ENCODE results near the gene CDKN2B. TPM values are rescaled to one million over a fixed set of nuclear protein-coding genes. Genes with fewer than 3 reads are reported as not detected.

The CDKN2B gene
- total and polyA plus RNA-seq, 7 donors, result 1.7 to 12.3 (median 7.2) TPM

DNA sequence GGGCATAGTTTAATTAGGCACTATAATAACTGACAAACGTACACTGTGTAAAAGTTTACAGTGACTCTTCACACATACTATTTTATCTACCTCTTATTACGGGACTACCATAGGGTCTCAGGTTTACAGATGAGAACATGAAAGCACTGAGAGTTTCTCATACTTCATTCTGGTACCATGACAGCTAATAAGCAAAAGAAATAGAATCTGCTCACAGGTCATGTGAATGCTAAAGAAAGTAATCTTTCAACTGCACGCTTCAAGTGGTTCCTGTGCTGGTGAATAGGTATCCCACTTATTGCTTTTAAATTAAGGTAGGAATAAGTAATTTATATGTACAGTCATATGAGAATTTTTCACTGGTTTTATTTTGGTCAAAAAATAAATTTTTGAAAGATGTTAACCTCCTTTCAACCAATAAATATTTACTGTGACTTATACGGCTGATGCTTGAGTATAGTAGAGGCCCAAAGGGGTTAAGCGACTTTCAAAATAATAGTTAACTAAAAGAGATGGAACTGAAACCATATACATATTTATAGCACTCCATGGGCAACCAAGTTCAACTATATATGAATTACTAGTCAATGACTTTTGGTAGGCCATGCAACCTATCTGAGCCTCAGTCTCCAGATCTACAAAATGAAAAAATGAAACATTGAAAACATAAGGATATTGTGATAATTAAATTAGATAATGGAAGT, 23.0 kb downstream of the CDKN2B start:
- no peak overlapping the region for H3K4me3 ChIP-seq
- no peaks in the 10 kb centered on the region for H3K36me3 ChIP-seq (ENCODE audit: insufficient read depth in 1 of 2, low read depth in 1 of 2)
- no peak overlapping the region for H3K27ac ChIP-seq
- intact Hi-C loops (cut with DNase I), result no loop called here
- H3K4me1 ChIP-seq, result no peaks in the 10 kb centered on the region
- no peaks in the 10 kb centered on the region for H3K9me3 ChIP-seq
- DNase-seq (no peak), ATAC-seq (no peak)
- 63 to 78% (median 75%) methylated on average over 5 of the region's 5 CpGs for WGBS, 3 donors
- peaks cover 9 to 89% (median 11%) of the 10 kb centered on the region in 3 donors for H3K27me3 ChIP-seq (ENCODE audit: insufficient read depth in 3 of 3, low read length in 2 of 3)
- TF ChIP-seq CTCF (IDR thresholded peaks at IDR 0.05), result no peak

GRCh38 chr9:21984101-21984500, 25.0 kb downstream of the CDKN2B start:
- peaks cover 2 to 87% (median 15%) of the 10 kb centered on the region in 3 donors for H3K27me3 ChIP-seq (ENCODE audit: insufficient read depth in 3 of 3, low read length in 2 of 3)
- ATAC-seq, result no peak
- no peak overlapping the region for H3K27ac ChIP-seq
- intact Hi-C loops (cut with DNase I), result no loop called here
- no peak for TF ChIP-seq CTCF (IDR thresholded peaks at IDR 0.05)
- H3K36me3 ChIP-seq (ENCODE audit: insufficient read depth in 1 of 2, low read depth in 1 of 2), result no peaks in the 10 kb centered on the region
- DNase-seq, result no peak
- H3K9me3 ChIP-seq, result no peaks in the 10 kb centered on the region
- no peaks in the 10 kb centered on the region for H3K4me1 ChIP-seq
- H3K4me3 ChIP-seq, result no peak overlapping the region

DNA sequence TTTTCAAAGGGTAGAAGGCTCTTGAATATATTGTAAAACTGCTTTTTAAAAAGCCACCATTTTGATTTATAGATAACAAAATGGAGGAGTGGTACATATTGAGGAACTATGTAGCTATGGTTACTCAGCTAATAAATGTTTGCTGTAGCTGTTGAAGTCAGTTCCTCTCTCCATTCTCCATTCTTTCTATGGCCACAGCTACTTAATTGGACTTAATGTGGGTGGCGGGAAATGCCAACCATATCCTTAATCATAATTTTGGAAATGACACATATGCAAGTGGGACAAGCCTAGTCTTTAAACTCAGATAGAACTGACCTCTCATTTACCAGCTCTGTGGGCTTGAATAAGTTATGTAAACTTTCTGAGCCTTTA, 25.6 kb downstream of the CDKN2B start:
- intact Hi-C loops (cut with DNase I), result no loop called here
- peaks cover 2 to 87% (median 15%) of the 10 kb centered on the region in 3 donors for H3K27me3 ChIP-seq (ENCODE audit: insufficient read depth in 3 of 3, low read length in 2 of 3)

DNA sequence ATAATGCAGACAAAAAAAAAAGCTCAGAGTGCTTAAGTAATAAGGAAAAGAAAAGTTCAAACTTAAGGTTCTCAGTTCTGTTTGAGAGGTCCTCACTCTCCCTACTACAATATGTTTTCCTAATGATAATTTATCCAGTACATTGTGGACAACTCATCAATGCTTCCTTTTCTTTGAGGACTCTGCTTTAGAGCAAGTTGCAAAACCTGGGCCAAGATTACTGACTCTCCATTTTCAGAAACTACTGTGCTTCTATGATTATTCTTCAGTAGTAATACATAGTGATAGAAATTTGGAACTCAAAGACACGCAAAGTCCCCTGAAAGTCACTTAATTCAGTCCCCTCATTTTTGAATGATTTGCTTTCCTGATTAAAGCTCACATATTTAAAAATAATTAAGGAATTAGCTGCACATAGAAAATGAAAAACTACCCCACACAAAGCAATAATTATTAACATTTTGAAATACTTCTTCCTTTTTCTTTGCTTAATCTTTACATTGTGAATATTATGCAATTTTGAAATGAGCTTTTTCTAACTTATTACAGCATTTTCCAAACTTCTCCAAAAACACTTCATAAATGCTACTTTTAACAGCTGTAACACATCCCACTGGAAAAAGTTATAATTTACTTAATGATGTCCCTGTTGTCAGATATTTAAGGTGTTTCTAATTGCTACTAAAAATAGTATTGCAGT, 26.1 kb downstream of the CDKN2B start:
- Histone ChIP-seq H3K9me3 (no peaks in the 10 kb centered on the region), H3K36me3 (ENCODE audit: insufficient read depth in 1 of 2, low read depth in 1 of 2) (no peaks in the 10 kb centered on the region), H3K4me3 (no peak overlapping the region), H3K27ac (no peak overlapping the region), H3K4me1 (no peaks in the 10 kb centered on the region), H3K27me3 (ENCODE audit: insufficient read depth in 3 of 3, low read length in 2 of 3) (peaks cover 2 to 88% (median 14%) of the 10 kb centered on the region in 3 donors)
- no peak for DNase-seq
- TF ChIP-seq CTCF (IDR thresholded peaks at IDR 0.05), result no peak
- ATAC-seq, result no peak
- intact Hi-C loops (cut with DNase I), result no loop called here
- 38 to 68% (median 51%) methylated on average over 1 of the region's 1 CpG for WGBS, 3 donors

More for the DNA sequence above, 25.6 kb downstream of the CDKN2B start:
- ATAC-seq, result no peak
- Histone ChIP-seq H3K4me1 (no peaks in the 10 kb centered on the region), H3K4me3 (no peak overlapping the region), H3K36me3 (ENCODE audit: insufficient read depth in 1 of 2, low read depth in 1 of 2) (no peaks in the 10 kb centered on the region), H3K9me3 (no peaks in the 10 kb centered on the region), H3K27ac (no peak overlapping the region)
- WGBS, 3 donors, result 47 to 60% (median 50%) methylated on average over 1 of the region's 1 CpG
- no peak for TF ChIP-seq CTCF (IDR thresholded peaks at IDR 0.05)
- DNase-seq, result no peak
